22Rv1 (cell line): Measurements from ENCODE around the gene KCNJ6.

Experiments
- H3K27ac ChIP-seq: fragments of 450-650 bp; 2 replicates; pipeline ENCODE4 v1.5.1; 2017
- ZFX ChIP-seq: fragments of 450-650 bp; IDR thresholded peaks from 2 replicates; pipeline ENCODE4 v1.6.1; 2017; ENCODE audit warnings: antibody characterized with exemption, borderline replicate concordance
- TF ChIP-seq, protein P1 (sequence below): fragments of 450-650 bp; IDR thresholded peaks from 2 replicates; pipeline ENCODE4 v1.5.1; 2017; ENCODE audit warnings: mild to moderate bottlenecking

Gene KCNJ6

DNA sequence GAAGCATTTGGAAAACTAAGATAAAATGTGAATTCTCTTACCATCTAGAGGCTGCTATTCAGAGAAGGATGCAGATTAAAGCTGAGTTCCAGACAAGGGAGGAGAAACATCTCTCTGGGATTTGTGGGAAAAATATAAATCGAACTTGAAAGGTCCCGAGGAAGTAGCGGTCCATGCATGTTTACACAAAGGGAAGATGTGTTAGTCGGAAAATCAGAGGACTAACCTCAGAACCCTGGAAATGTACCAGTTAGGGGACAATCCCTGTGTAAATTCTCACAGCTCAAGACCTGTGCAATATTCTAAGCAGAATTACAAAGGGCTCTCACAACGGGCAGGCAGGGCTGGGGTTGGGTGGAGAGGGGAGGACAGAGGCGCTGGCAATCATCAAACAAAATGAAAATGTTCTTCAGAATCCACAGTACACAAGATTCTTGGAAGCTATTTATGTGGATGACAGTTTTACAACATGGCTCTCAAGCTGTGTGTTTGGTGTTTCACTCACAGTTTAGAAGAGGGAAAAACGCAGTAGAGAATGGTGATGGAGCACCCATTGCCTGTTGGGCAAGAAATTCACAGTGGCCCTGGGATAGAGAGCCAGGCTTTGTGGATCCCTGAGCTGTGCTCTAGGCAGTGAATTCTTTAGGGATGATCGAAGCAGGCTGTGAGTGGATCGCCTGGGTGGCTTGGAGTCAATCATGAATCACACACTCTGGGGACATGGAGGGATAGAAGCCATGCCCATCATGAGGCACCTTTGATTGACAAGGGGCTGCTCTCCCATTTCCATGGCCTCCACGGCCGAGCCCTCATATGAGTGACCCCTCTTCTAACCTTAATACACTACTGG lies 47.6 kb downstream of the KCNJ6 start:
- H3K27ac ChIP-seq, result no peak overlapping the region
- TF ChIP-seq, protein P1, sequence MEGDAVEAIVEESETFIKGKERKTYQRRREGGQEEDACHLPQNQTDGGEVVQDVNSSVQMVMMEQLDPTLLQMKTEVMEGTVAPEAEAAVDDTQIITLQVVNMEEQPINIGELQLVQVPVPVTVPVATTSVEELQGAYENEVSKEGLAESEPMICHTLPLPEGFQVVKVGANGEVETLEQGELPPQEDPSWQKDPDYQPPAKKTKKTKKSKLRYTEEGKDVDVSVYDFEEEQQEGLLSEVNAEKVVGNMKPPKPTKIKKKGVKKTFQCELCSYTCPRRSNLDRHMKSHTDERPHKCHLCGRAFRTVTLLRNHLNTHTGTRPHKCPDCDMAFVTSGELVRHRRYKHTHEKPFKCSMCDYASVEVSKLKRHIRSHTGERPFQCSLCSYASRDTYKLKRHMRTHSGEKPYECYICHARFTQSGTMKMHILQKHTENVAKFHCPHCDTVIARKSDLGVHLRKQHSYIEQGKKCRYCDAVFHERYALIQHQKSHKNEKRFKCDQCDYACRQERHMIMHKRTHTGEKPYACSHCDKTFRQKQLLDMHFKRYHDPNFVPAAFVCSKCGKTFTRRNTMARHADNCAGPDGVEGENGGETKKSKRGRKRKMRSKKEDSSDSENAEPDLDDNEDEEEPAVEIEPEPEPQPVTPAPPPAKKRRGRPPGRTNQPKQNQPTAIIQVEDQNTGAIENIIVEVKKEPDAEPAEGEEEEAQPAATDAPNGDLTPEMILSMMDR, result no peak
- no peak for TF ChIP-seq ZFX

DNA sequence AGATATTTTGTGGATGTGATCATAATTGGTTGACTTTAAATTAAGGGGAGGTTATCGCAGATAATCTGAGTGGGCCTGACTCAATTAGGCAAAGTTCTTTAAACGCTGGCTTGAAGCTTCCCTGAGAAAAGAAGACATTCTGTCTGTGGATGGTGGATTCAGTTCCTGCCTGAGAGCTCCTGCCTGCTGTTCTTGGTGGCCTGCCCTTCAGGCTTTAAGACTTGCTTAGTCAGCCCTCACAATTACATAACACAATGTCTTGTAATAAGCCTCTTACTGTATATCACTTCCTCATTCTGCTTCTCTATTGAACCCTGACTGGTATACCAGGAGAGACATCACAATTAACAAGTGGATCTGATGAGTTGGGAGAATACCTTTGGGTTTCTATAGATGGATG lies 50.2 kb downstream of the KCNJ6 start:
- no peak overlapping the region for H3K27ac ChIP-seq
- TF ChIP-seq ZFX, result no peak
- TF ChIP-seq, protein P1, result no peak

DNA sequence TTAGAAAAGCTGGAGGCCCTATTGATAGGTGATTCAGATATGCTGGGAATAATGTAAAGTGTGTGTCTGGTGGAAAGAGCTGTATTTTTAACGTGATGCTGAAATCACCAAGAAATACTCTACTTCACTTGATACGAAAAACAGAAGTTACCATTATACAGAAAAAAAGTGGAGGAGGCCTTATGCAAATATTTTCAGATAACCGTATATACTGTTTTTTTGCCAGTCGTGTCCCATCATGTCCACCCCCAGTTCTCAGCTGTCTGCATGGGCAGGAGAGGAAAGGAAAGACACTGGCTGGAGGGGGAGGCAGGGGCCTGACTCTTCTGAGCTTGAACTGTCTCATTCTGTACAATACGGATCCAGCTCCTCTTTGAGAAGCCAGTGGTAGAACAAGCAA lies 51.1 kb downstream of the KCNJ6 start:
- TF ChIP-seq, protein P1, result no peak
- no peak for TF ChIP-seq ZFX
- no peak overlapping the region for H3K27ac ChIP-seq

DNA sequence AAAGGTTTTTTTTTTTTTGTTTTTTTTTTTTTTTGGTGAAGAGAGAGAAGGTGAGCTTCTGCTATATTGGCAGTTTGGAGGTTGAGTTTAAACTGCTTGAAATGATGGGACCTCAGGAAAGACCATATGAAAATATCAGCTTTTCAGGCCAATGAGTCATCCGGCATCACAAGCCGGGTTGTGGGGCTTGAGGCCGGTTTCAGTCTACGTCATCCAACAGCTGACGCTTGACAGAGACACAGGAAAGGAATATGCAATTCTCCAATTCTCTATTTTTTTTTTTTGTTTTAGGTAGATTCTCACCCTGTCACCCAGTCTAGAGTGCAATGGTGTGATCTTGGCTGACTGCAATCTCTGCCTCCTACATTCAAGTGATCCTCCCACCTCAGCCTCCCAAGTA lies 52.4 kb downstream of the KCNJ6 start:
- TF ChIP-seq, protein P1, result no peak
- TF ChIP-seq ZFX, result no peak

DNA sequence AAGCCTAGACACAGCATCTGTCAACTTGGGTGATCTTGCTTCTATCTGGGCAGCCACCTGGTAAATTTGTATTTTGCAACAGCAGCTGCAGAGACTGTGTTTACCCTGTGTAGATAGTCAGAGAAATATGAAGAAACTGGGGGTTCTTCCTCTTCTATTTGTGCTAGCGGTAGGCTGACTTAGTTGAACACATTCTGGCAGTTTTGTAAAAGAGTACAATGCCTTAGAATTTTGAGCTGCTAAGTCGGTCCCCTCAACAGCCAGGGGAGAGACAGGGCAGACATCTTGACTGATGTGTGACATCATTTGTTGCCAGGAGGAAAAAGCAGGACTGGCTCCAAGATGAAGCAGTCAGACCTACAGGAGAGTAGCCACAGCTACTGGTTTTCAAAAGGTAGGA lies 53.7 kb downstream of the KCNJ6 start:
- H3K27ac ChIP-seq, result no peak overlapping the region
- TF ChIP-seq ZFX, result no peak
- TF ChIP-seq, protein P1, result no peak

More for the DNA sequence above, 52.4 kb downstream of the KCNJ6 start:
- no peak overlapping the region for H3K27ac ChIP-seq

DNA sequence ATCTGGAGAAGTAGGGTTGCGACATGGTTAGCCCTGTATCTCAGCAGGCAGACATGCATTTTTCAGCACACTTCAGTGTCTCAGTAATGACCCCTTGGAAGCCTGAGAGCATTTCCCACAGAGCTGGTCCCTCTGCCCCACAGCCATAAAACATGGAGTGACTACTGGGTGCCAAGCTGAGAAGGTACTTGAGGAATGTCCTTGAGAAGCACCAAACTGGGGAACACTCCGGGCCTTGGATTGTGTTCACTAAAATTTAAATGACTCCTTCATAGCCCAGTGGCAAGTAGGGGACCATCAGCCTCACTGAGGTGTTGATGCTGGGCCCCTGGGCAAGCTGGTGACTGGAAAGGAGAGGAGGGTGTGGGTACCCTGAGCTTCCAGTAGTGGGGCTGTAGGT lies 54.7 kb downstream of the KCNJ6 start:
- H3K27ac ChIP-seq, result no peak overlapping the region
- TF ChIP-seq, protein P1, result no peak
- TF ChIP-seq ZFX, result no peak

DNA sequence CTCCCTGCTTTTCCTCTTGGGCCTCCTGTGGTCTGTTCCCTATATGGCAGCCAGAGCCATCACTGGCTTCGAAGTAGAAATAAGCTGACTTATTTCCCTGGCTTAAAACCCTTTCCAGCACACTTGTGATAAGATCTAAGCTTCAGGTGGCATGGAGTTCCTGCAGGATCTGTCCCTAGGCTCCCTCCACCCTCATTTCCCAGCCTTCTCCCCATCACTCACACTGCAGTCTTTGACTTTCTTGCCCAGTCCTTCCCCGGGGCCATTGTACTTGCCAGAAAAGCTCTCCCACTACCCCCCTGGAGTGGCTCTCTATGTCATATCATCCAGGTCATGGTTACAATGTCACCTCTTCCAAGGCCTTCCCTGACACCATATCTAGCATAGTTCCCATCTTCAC lies 55.8 kb downstream of the KCNJ6 start:
- no peak overlapping the region for H3K27ac ChIP-seq
- TF ChIP-seq, protein P1, result no peak
- no peak for TF ChIP-seq ZFX
